Measurements from ENCODE around the gene MTIF2.
A peak's percentile ranks its signal among the peaks of the same experiment; 100 is the strongest.
"Not testable (repeated sequence)": the region's sequence is repeated elsewhere in the genome, so short reads cannot be mapped to it uniquely, and the experiment has no call there.

Gene MTIF2, protein sequence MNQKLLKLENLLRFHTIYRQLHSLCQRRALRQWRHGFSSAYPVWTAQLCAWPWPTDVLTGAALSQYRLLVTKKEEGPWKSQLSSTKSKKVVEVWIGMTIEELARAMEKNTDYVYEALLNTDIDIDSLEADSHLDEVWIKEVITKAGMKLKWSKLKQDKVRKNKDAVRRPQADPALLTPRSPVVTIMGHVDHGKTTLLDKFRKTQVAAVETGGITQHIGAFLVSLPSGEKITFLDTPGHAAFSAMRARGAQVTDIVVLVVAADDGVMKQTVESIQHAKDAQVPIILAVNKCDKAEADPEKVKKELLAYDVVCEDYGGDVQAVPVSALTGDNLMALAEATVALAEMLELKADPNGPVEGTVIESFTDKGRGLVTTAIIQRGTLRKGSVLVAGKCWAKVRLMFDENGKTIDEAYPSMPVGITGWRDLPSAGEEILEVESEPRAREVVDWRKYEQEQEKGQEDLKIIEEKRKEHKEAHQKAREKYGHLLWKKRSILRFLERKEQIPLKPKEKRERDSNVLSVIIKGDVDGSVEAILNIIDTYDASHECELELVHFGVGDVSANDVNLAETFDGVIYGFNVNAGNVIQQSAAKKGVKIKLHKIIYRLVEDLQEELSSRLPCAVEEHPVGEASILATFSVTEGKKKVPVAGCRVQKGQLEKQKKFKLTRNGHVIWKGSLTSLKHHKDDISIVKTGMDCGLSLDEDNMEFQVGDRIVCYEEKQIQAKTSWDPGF

DNA sequence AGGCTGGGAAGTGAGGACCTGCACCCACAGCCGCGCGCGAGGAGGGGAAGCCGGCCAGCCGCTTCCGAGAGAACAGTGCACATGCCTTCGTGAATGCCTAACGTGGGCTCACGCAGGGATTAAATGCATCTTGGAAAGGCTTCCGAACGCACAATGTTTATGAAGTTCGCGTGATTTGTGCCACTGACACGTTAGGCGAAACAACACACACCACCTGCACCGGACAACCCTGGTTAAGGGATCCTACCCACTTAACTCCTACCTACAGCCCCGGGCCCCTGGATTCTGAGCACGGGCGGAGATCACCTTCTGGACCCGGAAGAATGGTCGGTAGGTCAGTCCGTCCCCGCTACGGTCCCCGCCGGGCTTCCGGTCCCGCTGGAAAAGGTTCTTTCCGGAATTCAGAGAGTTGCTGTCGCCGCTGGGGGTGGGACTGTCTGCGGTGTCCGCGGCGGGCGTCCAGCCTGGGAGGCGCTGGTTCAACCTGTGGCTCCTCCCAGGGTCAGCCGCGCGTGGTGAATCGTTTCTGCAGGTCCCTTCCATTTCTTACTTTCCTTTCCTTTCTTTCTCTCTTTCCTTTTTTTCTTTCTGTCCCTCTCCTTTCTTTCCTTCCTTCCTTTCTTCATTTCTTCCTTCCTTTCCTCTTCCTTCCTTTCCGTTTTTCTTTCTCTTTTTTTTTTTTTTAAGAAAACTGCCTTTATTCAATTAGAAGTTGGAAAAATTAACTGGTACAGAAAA is at the start of gene MTIF2:
MTIF2 (minus strand) TSS at position 325 of the 738 bp plus-strand sequence. CDS start 5,373 bp downstream, outside the sequence.
- DNase-seq (ENCODE audit: low spot score) = peak; percentile 94

DNA sequence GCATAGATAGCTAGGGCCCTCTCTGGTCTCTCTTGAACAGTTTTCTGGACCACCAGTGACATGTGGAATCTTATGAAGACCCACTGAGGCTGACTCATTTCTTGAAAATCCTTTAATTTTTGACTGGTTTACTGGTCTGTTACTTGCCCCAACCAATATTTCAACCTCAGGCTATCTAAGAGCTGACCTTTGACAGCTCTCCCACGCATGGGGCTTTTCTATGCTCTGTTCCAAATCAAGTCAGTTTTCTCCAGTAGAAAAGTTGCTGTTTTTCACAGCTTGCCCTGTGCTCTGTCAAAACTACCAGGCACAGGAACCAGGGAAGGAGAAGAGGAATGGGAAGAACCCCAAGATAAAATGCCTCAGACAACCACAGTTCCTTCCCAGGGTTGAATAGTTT is 46.0 kb upstream of the MTIF2 start:
- DNase-seq (ENCODE audit: low spot score) = no peak

DNA sequence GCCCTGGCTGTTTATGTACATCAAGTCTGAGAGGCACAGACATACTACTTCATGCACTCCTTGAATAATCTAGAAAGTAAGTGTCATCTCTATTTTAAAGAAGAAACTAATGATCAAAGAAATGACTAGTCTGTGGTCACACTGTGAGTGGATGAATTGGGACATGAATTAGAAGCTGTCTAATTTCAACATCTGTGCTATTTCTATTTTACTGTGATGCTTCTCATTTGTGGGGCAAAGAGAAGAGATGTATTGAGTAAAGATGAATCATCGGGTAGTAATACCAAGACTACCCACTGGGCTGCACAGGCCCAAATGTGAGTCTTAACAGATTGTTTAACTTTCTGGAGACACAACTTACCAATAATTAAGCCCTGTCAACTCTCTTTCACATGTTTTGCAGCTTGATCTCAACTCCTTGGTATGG is 42.4 kb upstream of the MTIF2 start:
- DNase-seq (ENCODE audit: low spot score) = peak; percentile 4

DNA sequence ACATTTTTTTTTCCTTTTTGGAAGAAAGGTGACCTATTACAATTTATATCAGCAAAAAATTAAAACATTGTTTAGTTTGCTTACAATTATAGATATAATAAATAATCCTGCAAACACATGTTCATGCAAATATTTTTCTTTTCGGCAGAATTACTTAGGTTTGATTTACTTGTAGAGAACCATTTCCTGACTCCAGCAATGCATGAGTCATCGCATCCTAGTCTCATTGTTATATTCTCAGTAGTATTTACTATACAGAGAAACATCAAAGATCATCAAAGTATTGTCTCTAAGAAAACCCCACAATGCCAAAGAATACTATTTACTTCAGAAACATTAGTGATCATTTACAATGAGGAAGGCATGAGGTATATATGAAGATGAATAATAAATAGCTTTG is 40.4 kb upstream of the MTIF2 start:
- no peak for DNase-seq (ENCODE audit: low spot score)

DNA sequence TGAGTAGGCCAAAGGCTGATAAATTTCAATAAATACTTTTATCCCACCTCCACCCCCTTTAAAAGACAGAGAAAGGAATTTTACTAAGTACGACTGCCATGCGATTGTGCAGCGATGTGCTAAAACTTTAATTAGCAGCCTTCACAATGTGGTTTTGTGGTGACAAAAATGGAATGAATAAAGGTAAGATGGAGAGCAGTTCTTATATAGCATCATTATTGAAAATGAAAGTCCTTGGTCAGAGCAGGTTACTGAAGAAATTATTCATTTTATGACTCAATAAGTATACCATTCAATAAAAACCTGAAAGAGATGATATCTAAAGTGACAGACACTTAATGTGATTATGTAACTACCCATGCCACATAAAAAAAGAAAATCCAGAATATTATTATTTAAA is 33.2 kb upstream of the MTIF2 start:
- DNase-seq (ENCODE audit: low spot score) = no peak

DNA sequence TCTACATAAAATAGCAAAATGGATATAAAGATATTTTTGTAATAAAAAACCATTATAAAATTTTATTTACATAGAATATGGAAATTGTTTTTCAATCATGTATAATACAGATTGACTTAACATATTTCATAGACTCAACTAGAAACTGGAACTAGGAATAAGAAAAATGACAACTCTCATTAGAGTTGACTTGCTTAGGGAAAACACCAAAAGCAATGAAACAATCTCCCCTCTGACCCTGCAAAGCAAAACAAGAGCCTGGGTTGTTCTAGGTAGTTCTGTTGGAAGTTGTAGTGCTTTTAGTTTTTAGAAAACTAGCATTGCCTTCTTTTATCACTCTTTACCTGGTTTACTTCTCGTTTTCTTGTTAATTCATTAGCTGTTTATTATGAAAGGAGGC is 32.2 kb upstream of the MTIF2 start:
- DNase-seq (ENCODE audit: low spot score) = no peak

DNA sequence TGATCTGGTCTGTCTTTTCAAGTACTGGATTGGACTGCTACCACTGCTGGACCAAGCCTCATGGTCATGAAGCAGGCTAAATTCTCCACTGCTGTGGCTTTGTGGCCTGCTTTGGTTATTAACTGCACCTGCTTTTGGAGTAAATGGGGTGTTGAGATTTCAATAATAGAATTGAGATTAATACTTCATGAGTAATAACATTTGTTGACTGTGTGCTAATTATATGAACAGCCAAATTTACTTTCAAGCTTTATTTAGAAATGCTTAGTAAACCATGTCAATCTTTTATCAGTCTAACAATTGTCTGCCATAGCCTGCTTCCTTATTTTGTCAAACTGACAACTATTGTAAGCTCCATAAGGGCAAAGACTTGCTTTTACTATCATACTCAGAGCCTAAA is 27.4 kb upstream of the MTIF2 start:
- no peak for DNase-seq (ENCODE audit: low spot score)

DNA sequence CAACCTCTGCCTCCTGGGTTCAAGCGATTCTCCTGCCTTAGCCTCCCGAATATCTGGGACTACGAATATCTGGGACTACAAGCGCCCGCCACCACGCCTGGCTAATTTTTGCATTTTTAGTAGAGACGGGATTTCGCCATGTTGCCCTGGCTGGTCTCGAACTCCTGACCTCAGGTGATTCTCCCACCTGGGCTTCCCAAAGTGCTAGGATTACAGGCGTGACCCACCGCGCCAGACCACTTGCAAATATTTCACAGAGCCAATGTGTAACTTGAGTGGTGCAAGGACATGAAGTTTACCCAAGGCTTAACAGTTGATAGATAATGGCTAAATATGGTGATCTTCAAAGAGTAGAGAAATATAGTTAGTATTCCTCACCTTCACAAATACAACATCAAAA is 14.1 kb upstream of the MTIF2 start:
- DNase-seq (ENCODE audit: low spot score) = no peak

DNA sequence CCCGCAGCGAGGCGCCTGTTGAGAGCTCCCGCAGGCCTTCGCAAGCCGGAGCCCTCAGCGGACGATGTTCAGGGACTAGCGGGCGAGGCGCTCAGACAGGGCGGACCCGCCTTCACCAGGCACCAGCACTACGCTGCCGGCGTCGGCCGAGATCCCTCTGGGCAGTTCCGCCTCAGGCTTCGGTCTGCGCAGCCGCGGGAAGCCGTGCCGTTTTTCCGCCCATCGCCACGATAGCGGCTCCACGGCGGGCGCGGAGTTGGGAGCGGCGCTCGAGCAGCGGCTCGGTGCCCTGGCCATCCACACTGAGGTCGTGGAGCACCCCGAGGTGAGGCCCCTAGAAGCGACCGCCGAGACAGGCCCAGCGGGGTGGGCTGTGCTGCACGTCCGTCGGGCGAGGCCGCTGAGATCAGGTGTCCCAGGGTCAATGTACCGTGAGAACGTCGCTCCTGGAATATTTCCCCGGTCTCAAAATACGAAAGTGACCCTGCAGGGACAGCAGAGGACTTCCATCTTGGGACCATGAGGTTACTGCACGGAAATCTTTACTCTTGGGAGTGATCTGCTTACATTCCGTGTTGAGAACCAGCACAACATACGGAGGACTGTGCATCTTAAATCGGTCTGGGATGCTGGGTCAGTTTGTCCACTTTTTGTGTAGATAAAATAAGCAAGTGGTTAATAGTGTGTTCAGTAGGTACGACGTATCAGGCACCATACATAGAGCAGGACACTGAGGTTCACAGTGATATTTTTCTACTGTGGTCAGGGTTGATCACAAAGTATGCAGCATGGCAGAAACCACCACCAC is 13.3 kb upstream of the MTIF2 start:
- peak; percentile 77 for DNase-seq (ENCODE audit: low spot score)

DNA sequence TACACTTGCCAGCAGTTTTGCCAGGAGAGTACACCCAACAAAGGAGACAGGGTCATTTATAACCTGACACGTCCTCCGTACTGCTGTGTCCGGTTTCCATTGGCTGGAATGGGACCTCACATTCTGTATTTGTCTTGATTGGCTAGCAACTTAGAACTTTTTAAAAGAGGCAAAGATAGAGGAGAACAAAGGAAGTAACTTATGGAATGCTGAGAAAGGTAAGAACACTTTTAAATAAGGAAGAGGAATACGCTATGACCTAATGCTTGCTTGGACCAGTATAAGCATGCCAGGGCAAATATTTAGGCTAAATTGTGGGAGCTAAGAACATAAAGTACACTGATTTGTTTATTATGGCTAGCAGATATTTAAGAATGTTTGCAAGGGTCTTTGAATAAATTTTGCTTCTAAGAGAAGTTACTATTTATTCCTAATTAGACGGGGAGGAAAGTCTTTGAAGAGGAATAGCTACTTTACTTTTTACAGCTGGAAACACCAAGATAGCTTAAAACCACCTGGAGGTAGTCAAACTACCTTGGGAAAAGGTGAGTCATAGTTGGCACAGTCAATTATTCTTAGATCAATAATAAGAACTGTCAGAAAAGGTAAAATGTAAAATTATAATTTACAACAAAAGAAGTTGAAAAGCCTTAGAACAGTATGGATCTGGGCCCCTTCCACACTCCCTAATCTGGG is 12.0 kb upstream of the MTIF2 start:
- not testable (repeated sequence) for DNase-seq (ENCODE audit: low spot score)

DNA sequence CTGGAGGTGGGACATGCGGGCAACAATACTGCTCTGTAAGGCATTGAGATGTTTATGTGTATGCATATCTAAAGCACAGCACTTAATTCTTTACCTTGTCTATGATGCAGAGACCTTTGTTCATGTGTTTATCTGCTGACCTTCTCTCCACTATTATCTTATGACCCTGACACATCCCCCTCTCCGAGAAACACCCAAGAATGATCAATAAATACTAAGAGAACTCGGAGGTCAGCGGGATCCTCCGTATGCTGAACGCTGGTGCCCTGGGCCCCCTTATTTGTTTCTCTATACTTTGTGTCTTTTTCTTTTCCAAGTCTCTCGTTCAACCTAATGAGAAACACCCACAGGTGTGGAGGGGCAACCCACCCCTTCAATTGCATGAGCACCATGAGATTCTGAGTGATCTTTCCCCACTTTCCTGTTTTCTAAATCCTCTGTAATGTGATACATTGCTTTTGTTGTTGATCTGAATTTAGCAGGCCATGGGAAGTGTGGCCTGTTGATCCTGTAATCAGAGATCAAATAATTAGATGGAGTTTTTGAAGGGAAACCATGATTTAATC is 10.9 kb upstream of the MTIF2 start:
- DNase-seq (ENCODE audit: low spot score) = not testable (repeated sequence)

DNA sequence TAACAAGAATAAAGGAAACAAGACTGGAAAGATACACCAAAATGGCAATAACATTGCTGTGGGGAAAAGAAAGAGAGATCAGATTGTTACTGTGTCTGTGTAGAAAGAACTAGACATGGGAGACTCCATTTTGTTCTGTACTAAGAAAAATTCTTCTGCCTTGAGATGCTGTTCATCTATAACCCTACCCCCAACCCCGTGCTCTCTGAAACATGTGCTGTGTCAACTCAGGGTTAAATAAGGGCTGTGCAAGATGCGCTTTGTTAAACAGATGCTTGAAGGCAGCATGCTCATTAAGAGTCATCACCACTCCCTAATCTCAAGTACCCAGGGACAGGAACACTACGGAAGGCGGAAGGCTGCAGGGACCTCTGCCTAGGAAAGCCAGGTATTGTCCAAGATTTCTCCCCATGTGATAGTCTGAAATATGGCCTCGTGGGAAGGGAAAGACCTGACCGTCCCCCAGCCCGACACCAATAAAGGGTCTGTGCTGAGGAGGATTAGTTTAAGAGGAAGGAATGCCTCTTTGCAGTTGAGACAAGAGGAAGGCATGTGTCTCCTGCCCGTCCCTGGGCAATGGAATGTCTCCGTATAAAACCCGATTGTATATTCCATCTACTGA is 10.3 kb upstream of the MTIF2 start:
- not testable (repeated sequence) for DNase-seq (ENCODE audit: low spot score)

DNA sequence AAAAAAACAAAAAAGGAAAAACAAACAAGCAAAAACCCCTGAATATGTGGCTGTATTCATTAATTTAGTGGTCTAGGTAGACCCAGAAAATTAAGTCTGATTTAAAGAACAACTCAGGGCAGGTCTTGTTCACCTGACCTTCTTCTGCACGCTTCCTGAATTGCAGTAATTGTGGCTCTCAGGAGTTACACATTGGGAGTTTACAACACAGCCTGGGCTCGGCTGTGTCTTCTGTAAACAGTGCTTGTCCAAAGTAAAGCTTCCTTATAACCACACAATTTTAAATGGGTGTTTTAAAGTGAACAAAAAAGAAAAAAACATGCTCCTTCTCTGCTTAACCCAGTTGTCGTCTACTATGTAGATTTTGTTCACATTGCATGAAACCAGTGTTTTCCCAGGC is 8.3 kb upstream of the MTIF2 start:
- DNase-seq (ENCODE audit: low spot score) = no peak

DNA sequence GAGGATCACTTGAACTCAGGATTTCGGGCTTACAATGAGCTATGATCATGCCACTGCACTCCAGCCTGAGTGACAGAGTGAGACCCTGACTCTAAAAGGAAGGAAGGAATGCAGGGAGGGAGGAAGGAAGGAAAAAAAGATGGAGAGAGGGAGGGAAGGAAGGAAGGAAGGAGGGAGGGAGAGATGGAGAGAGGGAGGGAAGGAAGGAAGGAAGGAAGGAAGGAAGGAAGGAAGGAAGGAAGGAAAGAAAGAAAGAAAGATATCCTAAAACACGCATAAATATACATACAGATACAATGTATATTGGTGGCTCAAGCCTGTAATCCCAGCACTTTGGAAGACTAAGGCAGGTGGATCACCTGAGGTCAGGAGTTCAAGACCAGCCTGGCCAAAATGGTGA is 5.3 kb upstream of the MTIF2 start:
- DNase-seq (ENCODE audit: low spot score) = not testable (repeated sequence)

DNA sequence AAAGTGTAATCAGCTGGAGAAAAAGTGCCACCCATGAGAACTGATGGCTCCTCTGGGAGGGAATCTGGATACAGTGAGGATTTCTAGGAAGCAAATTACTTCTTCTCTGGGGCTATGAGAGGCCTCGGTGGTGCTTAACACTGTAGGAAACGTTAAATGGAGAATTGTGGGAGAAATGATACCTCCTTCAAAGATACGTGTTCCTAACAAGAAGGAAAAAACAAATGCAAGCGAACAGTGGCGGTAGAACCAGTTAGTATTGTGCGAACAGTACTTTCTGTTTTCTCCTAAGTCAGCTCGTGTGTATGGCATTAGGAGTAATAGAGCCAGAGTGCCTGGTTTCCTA is 587 bp upstream of the MTIF2 start:
- no peak for DNase-seq (ENCODE audit: low spot score)

DNA sequence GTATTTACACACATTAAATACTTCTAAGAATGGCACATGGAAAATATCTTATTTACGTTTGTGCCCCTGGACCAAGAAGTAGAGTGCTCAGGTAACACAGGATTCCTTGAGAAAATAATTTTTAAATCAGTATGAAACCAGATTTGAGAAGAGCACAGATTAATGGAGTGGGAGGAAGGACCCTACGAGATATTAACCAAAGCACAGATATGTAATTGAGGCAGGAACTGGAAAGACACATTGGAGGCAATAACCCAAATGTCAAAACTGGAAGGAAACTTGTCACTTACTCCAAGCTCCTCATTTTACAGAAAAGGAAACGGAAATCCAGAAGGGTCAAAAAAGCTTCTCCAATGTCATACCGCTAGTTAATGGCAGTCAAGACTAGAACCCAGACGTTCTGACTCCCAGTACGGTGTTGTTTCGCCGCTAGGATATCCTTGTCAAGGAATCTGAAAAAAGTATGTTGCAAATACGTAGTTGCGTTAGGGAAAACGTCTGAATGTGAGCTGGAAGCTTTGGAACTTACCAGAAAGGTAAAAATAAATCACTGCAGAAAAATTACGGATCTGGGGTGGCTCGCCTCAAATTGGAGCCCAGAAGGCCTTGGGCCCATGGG is 634 bp downstream of the MTIF2 start:
- DNase-seq (ENCODE audit: low spot score) = no peak

DNA sequence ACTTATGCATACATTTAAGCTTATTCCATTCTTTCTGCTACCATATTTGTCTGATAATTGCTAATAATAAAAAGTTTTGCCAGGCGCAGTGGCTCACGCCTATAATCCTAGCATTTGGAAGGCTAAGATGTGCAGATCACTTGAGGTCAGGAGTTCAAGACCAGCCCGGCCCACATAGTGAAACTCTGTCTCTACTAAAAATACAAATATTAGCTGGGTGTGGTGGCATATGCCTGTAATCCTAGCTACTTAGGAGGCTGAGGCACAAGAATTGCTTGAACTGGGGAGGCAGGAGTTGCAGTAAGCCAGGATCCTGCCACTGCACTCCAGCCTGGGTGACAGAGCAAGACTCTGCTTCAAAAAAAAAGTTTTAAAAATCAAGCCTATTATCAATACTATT is 9.4 kb downstream of the MTIF2 start:
- DNase-seq (ENCODE audit: low spot score) = not testable (repeated sequence)

DNA sequence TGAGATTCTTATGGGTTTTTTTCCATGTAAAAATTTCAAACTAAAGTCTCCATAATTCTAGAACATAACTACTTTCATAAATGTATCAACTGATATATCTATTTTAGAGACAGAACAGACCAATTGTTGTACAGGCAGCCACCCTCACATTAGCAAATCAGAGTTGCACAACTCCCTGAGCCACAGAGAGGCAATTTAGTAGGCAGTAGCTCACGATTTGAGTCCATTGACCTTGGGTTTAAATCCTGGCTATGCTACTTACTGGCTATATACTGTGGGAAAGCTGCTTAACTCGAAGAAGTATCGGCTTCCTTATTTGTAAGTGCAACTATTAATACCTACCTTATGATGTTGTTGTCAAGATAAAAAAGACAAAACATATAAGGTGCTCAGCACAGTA is 16.2 kb downstream of the MTIF2 start:
- DNase-seq (ENCODE audit: low spot score) = no peak

DNA sequence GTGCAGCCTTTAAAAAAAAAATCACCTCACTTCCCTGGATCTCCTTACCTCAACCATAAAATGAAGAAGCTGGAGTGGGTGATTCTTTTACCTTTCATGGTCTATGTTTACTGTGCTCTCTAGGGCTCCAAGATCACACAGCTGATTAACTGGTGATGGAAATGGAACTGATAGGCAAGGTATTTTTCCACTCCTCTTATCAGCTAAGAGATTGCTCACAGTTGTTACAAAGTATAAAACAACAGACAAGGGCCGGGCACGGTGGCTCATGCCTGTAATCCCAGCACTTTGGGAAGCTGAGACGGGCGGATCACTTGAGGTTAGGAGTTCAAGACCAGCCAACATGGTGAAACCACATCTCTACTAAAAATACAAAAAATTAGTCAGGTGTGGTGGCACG is 22.0 kb downstream of the MTIF2 start:
- DNase-seq (ENCODE audit: low spot score) = no peak

DNA sequence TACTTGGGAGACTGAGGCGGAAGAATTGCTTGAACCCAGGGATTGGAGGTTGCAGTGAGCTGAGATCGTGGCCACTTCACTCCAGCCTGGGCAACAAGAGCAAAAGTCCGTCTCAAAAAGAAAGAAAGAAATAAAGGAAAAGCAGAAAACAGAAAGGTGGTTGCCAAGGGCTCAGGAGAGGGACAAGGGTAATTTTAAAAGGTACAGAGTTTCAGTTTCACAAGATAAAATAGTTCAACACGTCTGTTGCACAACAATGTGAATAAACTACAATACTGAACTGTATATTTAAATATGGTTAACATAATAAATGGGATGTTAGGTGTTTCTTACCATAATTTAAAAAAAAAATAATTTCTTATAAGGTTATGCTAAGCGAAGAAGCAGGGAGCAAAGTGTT is 23.6 kb downstream of the MTIF2 start:
- no peak for DNase-seq (ENCODE audit: low spot score)

All from iPS-NIHi11 (cell line).